GM12878 (cell line): ENCODE measurements around the gene KLF18. TPM values are rescaled to one million over a fixed set of nuclear protein-coding genes. Genes with fewer than 3 reads are reported as not detected.
"Not testable (repeated sequence)": the region's sequence is repeated elsewhere in the genome, so short reads cannot be mapped to it uniquely, and the experiment has no call there.

Experiments
- ATAC-seq: fragments of 200-7000 bp; cut with Tn5 transposase; 3 replicates; pipeline ENCODE4 v1.9.1; 2020; ENCODE audit warnings: mild to moderate bottlenecking, moderate library complexity
- BruUV-seq: library from RNA; stranded (reverse); fragments of 400-500 nt; replicated peaks from 2 replicates; lab custom pipeline; 2021; lab: Mats Ljungman, UMichigan
- CTCF ChIA-PET: fragments of 300-600 bp; sonication (Branson Sonifier 250); formaldehyde crosslinking; extraction: SDS; loops from one replicate; lab custom pipeline; 2021; ENCODE audit warnings: inconsistent platforms; lab: Yijun Ruan, JAX
- POLR2A ChIA-PET: fragments of 350-600 bp; formaldehyde crosslinking; extraction: SDS; loops from one replicate; lab custom pipeline; 2021; ENCODE audit warnings: inconsistent platforms; lab: Charles Lee
- RAD21 ChIA-PET: fragments of 300-600 bp; sonication (Branson Sonifier 250); formaldehyde crosslinking; loops from one replicate; lab custom pipeline; 2023; ENCODE audit warnings: antibody characterized with exemption; ENCODE audit not compliant: unreplicated experiment; lab: Charles Lee
- SMC1A ChIA-PET: fragments of 300-600 bp; sonication (Branson Sonifier 250); formaldehyde crosslinking; loops from one replicate; lab custom pipeline; 2023; ENCODE audit not compliant: unreplicated experiment, uncharacterized antibody; lab: Charles Lee
- DNase-seq: peaks from one replicate; pipeline ENCODE4 v3.0.0-alpha.2; 2011; ENCODE audit warnings: low read depth, low spot score
- FAIRE-seq: peaks from 3 replicates; lab custom pipeline; 2011; peaks lifted over from hg19 to GRCh38; lab: Jason Lieb, UNC
- H2AFZ ChIP-seq: 2 replicates; pipeline ENCODE4 v1.6.0; 2011; ENCODE audit warnings: low read depth, low read length, control low read depth; ENCODE audit not compliant: control insufficient read depth
- H3K27ac ChIP-seq: 2 replicates; pipeline ENCODE4 v1.5.1; 2011; ENCODE audit warnings: control low read depth; ENCODE audit not compliant: control insufficient read depth, insufficient read depth
- H3K27me3 ChIP-seq, 2 experiments: replicated peaks in 1 of 2; 2 replicates each; pipeline versions ENCODE4 v1.6.0 to v1.6.1; 2011; ENCODE audit warnings: low read length in 1 of 2; ENCODE audit not compliant: control insufficient read depth in 2 of 2, insufficient read depth in 2 of 2
- H3K36me3 ChIP-seq, 2 experiments: 2 replicates each; pipeline ENCODE4 v1.5.1; 2011; ENCODE audit warnings: low read length in 1 of 2; ENCODE audit not compliant: control insufficient read depth in 2 of 2, insufficient read depth in 2 of 2
- H3K4me1 ChIP-seq: 2 replicates; pipeline ENCODE4 v1.6.1; 2011; ENCODE audit warnings: mild to moderate bottlenecking, low read length, moderate library complexity, mixed read lengths; ENCODE audit not compliant: control insufficient read depth, insufficient read depth
- H3K4me2 ChIP-seq: 2 replicates; pipeline ENCODE4 v1.6.0; 2011; ENCODE audit warnings: control low read depth; ENCODE audit not compliant: control insufficient read depth, insufficient read depth
- H3K4me3 ChIP-seq: fragments of 200-600 bp; sonication (generic); 2 replicates; pipeline ENCODE4 v1.5.1; 2016
- H3K79me2 ChIP-seq: 2 replicates; pipeline ENCODE4 v1.6.0; 2011; ENCODE audit warnings: low read length; ENCODE audit not compliant: control insufficient read depth, insufficient read depth
- H3K9ac ChIP-seq: 2 replicates; pipeline ENCODE4 v1.8.0; 2011; ENCODE audit warnings: low read length, control low read depth, mixed read lengths; ENCODE audit not compliant: control insufficient read depth, insufficient read depth
- H3K9me3 ChIP-seq: replicated peaks from 3 replicates; pipeline ENCODE4 v1.5.1; 2011; ENCODE audit warnings: mild to moderate bottlenecking, low read length; ENCODE audit not compliant: control insufficient read depth, insufficient read depth
- H4K20me1 ChIP-seq: 2 replicates; pipeline ENCODE4 v1.6.0; 2011; ENCODE audit not compliant: control insufficient read depth, insufficient read depth
- BCLAF1 ChIP-seq: fragments of 450-650 bp; IDR thresholded peaks from 2 replicates; pipeline ENCODE4 v1.6.1; 2017; ENCODE audit warnings: antibody characterized with exemption, mild to moderate bottlenecking, moderate library complexity
- CUX1 ChIP-seq: IDR thresholded peaks from 2 replicates; pipeline ENCODE4 v1.6.1; 2012; ENCODE audit warnings: improper control_type of control experiment, low read depth, low read length; ENCODE audit not compliant: insufficient replicate concordance
- IRF3 ChIP-seq: fragments of 450-650 bp; IDR thresholded peaks from 2 replicates; pipeline ENCODE4 v1.6.1; 2014; ENCODE audit warnings: mild to moderate bottlenecking
- NFYA ChIP-seq: IDR thresholded peaks from 2 replicates; pipeline ENCODE4 v1.6.1; 2011; ENCODE audit warnings: low read depth, mild to moderate bottlenecking, low read length, improper control_type of control experiment, borderline replicate concordance
- WGBS: methylation state at CpG from one replicate; pipeline ENCODE4 v1.1.6; 2016; ENCODE audit warnings: low lambda C conversion rate; ENCODE audit not compliant: insufficient replicate concordance, insufficient coverage; ENCODE audit errors: missing lambda C conversion rate; 5-methylcytosine and 5-hydroxymethylcytosine counted together
- in situ Hi-C: fragments of 300-500 bp; cut with MboI; formaldehyde crosslinking; loops from 9 replicates; pipeline ENCODE4 v1.14.3; 2018; ENCODE audit warnings: mixed read lengths
- intact Hi-C: fragments of 100-400 bp; cut with micrococcal nuclease; formaldehyde crosslinking; loops from one replicate; pipeline ENCODE4 v1.14.2; 2022; ENCODE audit not compliant: unreplicated experiment
- polyA plus RNA-seq, 11 experiments: library from polyadenylated mRNA; depleted of rRNA in 4 of 11; unstranded in 6 of 11; stranded (reverse) in 5 of 11; fragments of >200 nt; fragmentation: Nextera tagmentation in 4 of 11; fragmentation: Illumina TruSeq in 1 of 11; extraction: Ambion mirVana in 4 of 11; extraction: Trizol in 1 of 11; gene quantifications; 1 replicate in 1 of 11; 2 replicates in 10 of 11; pipeline versions ENCODE4 v1.2.1 to v1.2.3, GENCODE V29; 2011 to 2016; ENCODE audit warnings: inconsistent platforms in 2 of 11, missing spikeins in 2 of 11, low read depth in 1 of 11
- total RNA-seq, 4 experiments: library from RNA; depleted of rRNA in 3 of 4; stranded (reverse); fragments of >200 nt in 3 of 4; fragmentation: Illumina TruSeq in 1 of 4; extraction: Trizol in 1 of 4; gene quantifications; 2 replicates each; pipeline versions ENCODE4 v1.2.1 to v1.2.3, GENCODE V29; 2013 to 2021

The KLF18 gene
- total and polyA plus RNA-seq, 10 of the 15 experiments (the other 5 are each of a cell fraction or from before 2014, with no cell fraction given), result not detected

GRCh38 chr1:44144962-44145756 lies 3.7 kb upstream of the KLF18 start (continued):
- no peak for TF ChIP-seq NFYA

- CTCF ChIA-PET, H3K27me3 ChIP-seq, in situ Hi-C loops, DNase-seq, BruUV-seq, ATAC-seq, H3K4me2 ChIP-seq, POLR2A ChIA-PET, H3K4me1 ChIP-seq, RAD21 ChIA-PET, H3K4me3 ChIP-seq, SMC1A ChIA-PET, H3K9me3 ChIP-seq, H3K9ac ChIP-seq, H3K27ac ChIP-seq, H3K36me3 ChIP-seq, intact Hi-C loops, H2AFZ ChIP-seq, H3K79me2 ChIP-seq, H4K20me1 ChIP-seq, FAIRE-seq: not testable (repeated sequence)
- WGBS, result 20% methylated on average over 6 of the region's 8 CpGs
Observed at GRCh38 chr1:44139565-44139964, 1.9 kb downstream of the KLF18 start.

- 3% methylated on average over 3 of the region's 3 CpGs for WGBS
- TF ChIP-seq CUX1 (no peak), IRF3 (no peak), BCLAF1 (no peak)
Observed at GRCh38 chr1:44138239-44138638, 3.2 kb downstream of the KLF18 start.

More at GRCh38 chr1:44138239-44138638, 3.2 kb downstream of the KLF18 start:
- DNase-seq, result no peak
- BruUV-seq, result no TSS peak
- Histone ChIP-seq H3K27ac (no peak overlapping the region), H3K9me3 (no peaks in the 10 kb centered on the region; the same call in 2 of the 3 replicates), H3K36me3 (no peaks in the 10 kb centered on the region), H3K27me3 (no peaks in the 10 kb centered on the region), H3K79me2 (no peaks in the 10 kb centered on the region), H3K4me3 (no peak overlapping the region), H3K4me1 (no peaks in the 10 kb centered on the region), H2AFZ (no peak overlapping the region), H4K20me1 (no peaks in the 10 kb centered on the region), H3K4me2 (no peak overlapping the region), H3K9ac (no peak overlapping the region)
- RAD21 ChIA-PET, result no interaction called here
- SMC1A ChIA-PET, result no interaction called here
- POLR2A ChIA-PET, result no interaction called here
- in situ Hi-C loops, result no loop called here
- intact Hi-C loops, result no loop called here
- CTCF ChIA-PET, result no interaction called here
- no peak for ATAC-seq
- FAIRE-seq, result no peak
